Stimulated activated CD8-positive, alpha-beta memory T cell treated with anti-CD3 and anti-CD28 coated beads, Interleukin-2, amount 100 ng/mL, for 48 hours (primary cell): Measurements from ENCODE around the gene SEMA3F.
A peak's percentile ranks its signal among the peaks of the same experiment; 100 is the strongest.

Source experiments
- DNase-seq, 2 donors: peaks; one replicate each; pipeline ENCODE4 v3.0.0-alpha.2; 2020; ENCODE audit warnings: low read depth in 2 of 2

SEMA3F gene

DNA sequence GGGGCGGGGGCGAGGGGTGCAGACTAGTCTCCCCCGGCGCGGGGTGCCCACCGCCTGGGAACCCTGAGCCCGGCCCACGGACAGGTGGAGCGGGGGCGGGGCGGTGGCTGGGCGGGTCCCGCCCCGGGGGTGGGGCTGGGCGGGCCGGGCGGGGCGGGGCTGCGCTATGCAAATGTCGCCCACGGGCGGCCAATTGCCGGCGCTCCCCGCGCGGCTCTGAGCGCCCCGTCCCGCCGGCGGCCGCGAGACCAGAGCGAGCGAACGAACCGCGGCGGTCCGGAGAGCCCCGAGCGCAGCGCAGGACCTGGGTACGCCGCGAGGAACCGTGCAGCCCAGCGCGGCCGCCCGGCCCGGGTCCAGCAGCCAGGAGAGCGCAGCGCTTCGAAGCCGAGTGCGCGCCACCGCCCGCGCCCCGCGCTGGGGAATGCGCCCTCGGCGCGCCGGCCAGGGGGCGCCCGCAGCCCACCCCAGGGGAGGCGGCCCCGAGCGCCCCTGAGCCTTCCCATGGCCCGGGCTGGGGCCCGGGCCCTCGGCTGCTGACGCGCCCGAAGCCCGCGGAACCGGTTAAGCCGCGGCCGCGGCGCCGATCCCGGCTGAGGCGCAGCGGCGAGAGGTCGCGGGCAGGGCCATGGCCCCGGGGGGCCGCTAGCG is at the start of gene SEMA3F:
TSS of gene SEMA3F (plus strand) at position 485 of the 651 bp plus-strand sequence. CDS start 4,299 bp downstream, outside the sequence.
- peak; percentile 35 to 48 for DNase-seq

GRCh38 chr3:50111757-50112156 is 43.4 kb upstream of the SEMA3F start:
- DNase-seq = no peak

DNA sequence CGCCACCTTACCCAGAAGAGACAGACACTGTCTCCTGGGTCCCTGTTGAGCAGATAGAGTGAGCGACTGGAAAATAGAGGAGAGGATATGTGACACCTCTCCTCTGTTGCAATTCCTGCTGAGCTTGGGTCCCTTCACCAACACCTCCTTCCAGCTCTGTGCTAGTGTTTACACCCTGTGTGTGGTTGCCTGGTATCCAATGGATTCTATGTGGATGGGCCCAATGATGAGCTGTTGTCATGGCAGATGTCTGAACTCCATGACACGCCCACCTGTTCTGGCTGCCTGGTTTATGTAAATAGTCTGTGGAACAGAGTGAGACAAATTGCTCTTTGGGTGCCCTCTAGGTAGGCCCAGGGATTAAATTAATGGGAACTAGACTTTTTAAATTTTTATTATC is 42.7 kb upstream of the SEMA3F start:
- no peak for DNase-seq

- DNase-seq = no peak
Measured at GRCh38 chr3:50117120-50117519, 38.0 kb upstream of the SEMA3F start.

DNA sequence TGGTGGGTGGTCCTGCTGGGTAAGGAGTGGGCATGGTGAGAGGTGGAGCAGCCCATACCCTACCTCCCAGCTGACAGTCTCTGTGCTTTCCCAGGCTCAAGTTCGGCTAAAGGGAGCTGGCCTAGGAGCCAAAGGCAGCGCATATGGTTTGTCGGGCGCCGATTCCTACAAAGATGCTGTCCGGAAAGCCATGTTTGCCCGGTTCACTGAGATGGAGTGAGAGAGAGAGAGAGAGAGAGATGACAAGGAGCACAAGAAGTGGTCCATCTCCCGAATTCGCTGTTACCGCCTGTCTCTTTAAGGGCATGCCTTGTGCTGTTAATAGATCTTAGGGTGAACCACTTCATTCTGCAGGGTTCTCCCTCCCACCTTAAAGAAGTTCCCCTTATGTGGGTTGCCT is 36.9 kb upstream of the SEMA3F start:
- no peak for DNase-seq

DNA sequence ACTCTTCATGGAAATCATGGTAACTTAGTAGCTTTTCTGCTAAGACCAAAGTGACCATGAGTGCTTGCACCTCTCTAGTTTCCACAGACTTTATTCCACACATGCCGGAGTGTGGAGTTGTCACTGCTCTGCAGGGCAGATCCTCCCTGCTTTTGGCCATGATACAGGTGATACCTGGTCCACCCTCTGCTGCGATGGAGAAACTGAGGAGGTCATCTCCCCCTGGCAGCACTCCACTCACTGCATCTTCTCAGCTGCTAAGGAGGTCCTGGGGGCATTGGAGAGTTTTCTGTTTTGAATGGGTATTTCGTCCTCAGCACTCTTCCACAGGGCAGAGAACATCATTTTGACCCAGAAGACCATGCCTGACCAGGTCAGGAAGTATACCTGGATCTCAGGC is 35.3 kb upstream of the SEMA3F start:
- DNase-seq = no peak

DNA sequence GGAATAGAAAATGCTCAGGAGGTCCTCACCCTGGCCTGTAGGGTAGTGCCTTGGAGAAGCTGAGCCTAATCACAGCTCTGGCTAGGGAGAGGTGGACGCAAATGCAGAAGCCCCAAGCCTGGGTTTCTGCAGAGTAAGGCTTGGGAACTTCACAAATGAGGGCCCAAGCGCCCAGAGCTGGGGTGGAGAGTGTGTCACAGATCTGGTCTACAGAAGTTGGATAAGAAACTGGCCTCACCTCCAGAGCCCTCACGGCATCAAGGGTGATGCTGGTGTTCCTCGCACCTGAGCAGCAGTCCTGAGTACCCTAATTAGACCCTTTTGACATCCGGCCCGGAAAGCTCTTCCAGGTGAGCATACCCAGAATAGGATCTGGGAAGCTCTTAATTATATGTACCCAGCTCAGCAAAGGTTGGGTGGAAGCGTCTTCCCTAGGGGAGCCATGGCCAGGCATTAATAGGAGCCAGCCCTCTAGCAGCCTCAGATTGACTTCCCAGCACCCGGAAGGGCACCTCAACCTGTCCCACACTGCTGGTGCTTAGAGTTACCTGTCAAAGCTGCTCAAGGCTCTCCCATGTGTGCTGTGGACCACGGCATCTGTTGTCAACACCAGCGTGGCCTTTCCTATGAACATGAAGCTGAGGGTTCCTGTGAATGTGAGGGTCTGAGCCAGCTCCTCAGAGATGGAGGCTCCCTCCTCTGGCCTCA is 34.6 kb upstream of the SEMA3F start:
- no peak for DNase-seq

DNA sequence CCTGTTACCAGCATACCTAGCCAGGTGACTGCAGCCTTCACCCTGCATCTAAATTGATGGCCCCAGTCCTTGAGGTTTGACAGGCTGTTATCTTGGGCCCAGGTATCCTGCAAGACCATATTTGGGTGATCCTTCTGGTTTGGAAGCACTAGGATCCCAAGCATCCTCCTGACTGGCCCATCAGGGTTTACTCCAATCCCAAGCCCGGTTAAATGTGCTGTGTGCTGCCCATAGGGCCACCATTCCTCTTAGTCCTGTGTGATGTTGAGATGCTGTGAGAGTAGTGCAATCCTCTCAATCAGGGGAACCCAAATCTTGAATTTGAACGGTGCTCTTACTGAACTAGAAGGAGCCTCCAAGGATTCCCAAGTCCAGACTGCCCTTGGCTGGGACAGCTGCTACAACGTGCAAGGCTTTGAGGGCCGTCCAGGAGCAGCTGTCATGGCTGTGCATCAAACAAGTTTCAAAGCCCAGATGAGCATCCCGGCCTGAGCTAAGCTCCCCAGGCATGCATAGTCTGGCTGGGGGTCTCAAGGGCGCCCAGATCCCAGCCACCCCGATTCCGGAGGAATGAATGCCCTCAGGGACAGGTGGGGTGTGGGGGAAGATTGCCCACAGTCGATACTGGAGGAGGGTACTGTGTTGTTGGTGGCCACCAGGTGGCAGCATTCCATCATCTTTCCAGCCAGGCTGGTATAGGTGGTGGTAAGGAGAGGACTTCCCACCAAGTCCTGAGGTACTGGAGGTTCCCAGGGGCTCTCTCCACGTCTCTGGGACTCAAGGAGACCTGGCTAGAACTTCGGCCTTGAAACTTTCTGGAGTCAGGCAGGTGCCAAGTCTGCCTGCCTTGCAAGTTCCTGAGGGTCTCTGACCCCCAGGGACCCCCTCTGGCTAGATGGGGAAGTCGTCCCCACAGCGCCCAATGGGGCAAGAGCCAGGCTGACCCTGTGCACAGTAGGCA is 33.8 kb upstream of the SEMA3F start:
- peak; percentile 51 to 58 for DNase-seq

GRCh38 chr3:50122071-50122470 is 33.1 kb upstream of the SEMA3F start:
- no peak for DNase-seq

GRCh38 chr3:50122661-50123391 is 32.3 kb upstream of the SEMA3F start:
- no peak for DNase-seq

- DNase-seq = no peak
Measured at GRCh38 chr3:50123394-50124051, 31.6 kb upstream of the SEMA3F start.

GRCh38 chr3:50124052-50124799 is 30.9 kb upstream of the SEMA3F start:
- no peak for DNase-seq

DNA sequence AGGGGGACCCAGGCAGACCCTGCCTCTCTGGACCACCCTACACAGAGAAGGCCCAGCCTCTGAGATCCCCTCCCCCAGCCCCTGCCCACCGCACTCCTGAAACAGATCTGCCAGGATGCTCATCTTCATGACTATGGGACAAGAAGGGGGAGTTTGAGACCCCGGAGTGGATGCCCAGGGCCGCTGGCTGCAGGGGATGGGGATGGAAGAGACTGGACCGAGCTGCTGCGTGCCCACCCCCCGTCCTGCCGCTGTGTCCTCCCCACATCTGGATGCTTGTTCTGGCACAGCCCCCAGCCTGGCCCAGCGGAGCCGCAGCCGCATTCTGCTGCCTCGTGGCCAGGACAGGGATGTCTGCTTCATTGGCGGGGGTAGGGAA is 30.3 kb upstream of the SEMA3F start:
- no peak for DNase-seq

DNA sequence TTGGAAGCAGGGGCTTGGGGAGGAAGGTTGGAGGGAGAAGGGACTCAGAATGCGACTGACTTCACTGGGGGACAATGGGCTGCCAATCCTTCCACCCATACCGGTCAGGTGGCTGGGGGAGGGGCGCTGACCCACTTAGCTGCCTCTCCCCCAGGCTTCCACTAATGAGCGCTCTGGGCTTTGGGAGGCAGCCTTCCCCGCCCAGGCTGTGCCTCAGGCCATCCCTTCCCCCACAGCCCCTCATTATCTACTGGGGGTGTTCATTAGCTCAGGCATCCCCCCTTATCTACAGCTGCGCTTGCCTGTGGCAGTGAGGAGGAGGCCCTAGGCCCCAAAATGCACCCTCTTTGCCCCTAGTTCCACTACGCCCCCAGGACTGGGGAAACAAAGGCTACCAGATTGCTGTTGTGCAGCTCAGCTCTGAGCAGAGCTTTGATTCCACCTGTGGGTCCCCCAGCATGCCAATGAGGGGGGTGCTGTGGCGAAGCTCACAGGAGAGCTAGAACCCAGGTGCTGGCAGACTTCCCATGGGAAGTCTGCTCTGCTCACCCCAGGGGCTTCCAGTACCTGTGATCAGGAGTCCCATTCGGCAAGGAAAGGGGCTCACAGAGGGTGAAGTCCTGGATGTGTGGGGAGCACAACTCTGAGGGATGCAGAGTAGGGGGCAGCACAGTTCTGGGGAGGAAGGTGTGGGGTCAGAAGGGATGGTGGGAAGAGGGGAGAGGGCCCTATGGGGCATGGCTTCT is 29.4 kb upstream of the SEMA3F start:
- no peak for DNase-seq

GRCh38 chr3:50126287-50127211 is 28.6 kb upstream of the SEMA3F start:
- DNase-seq = no peak

DNA sequence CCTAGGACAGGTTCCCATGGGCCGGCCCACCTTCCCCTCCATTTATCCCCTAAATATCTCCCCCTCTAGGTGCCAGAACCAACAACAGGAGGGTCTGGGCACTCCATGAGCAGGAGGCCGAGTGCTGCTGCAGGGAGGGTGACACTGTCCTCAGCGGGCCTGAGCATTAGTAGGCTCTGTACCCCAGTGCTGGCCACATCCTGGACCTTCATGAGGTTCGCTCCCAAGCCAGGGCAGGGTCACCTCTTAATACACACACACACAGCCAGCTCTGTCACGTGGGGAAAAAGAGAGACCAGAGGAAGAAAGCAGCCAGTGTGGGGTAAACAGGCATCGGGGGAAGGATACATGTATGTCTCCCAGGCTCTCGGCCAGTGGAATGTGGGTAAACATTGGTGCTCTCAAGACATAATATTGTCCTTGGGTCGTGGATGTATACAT is 27.9 kb upstream of the SEMA3F start:
- no peak for DNase-seq

- DNase-seq = no peak
Measured at GRCh38 chr3:50128001-50128400, 27.1 kb upstream of the SEMA3F start.

GRCh38 chr3:50130436-50130835 is 24.7 kb upstream of the SEMA3F start:
- DNase-seq = no peak
